ENCODE data around the gene RASA4.
"Not testable (repeated sequence)": the region's sequence is repeated elsewhere in the genome, so short reads cannot be mapped to it uniquely, and the experiment has no call there.

GRCh38 chr7:102542771-102543170 is 73.8 kb downstream of the RASA4 start:
- not testable (repeated sequence) for TF ChIP-seq CTCF (IDR thresholded peaks at IDR 0.05; ENCODE audit: borderline replicate concordance, extremely low read depth, low read length, poor library complexity, severe bottlenecking); EZH2 (IDR thresholded peaks at IDR 0.05; ENCODE audit: borderline replicate concordance, low read depth, low read length, severe bottlenecking)
